HUES48 (cell line): Measurements from ENCODE around the gene AWAT1.
"Not testable (repeated sequence)": the region's sequence is repeated elsewhere in the genome, so short reads cannot be mapped to it uniquely, and the experiment has no call there.

ENCODE experiments used
- H3K27ac ChIP-seq: one replicate; pipeline ENCODE4 v1.7.0; 2013; ENCODE audit warnings: low read depth, low read length, inconsistent platforms
- H3K27me3 ChIP-seq: 2 replicates; pipeline ENCODE4 v1.6.1; 2013; ENCODE audit warnings: mild to moderate bottlenecking, low read length; ENCODE audit not compliant: control insufficient read depth, insufficient read depth
- H3K36me3 ChIP-seq: 2 replicates; pipeline ENCODE4 v1.6.1; 2013; ENCODE audit warnings: low read length; ENCODE audit not compliant: control insufficient read depth, insufficient read depth
- H3K4me1 ChIP-seq: 2 replicates; pipeline ENCODE4 v1.6.1; 2013; ENCODE audit warnings: mild to moderate bottlenecking, low read length; ENCODE audit not compliant: control insufficient read depth, insufficient read depth
- H3K4me3 ChIP-seq: 2 replicates; pipeline ENCODE4 v1.5.1; 2013; ENCODE audit warnings: mild to moderate bottlenecking, low read depth, low read length
- H3K9ac ChIP-seq: 2 replicates; pipeline ENCODE4 v1.6.1; 2013; ENCODE audit warnings: mild to moderate bottlenecking, low read depth, low read length, moderate library complexity
- H3K9me3 ChIP-seq: 2 replicates; pipeline ENCODE4 v1.6.1; 2013; ENCODE audit warnings: low read length; ENCODE audit not compliant: control insufficient read depth, insufficient read depth

AWAT1 gene

GRCh38 chrX:70262952-70263567 lies 28.6 kb downstream of the AWAT1 start:
- no peaks in the 10 kb centered on the region for H3K36me3 ChIP-seq
- no peak overlapping the region for H3K4me3 ChIP-seq
- H3K27me3 ChIP-seq = no peaks in the 10 kb centered on the region
- H3K4me1 ChIP-seq = no peaks in the 10 kb centered on the region
- no peak overlapping the region for H3K27ac ChIP-seq
- H3K9ac ChIP-seq = no peak overlapping the region
- H3K9me3 ChIP-seq = peaks cover 44% of the 10 kb centered on the region

- H3K4me3 ChIP-seq = no peak overlapping the region
- H3K4me1 ChIP-seq = no peaks in the 10 kb centered on the region
- H3K27me3 ChIP-seq = no peaks in the 10 kb centered on the region
- peaks cover 44% of the 10 kb centered on the region for H3K9me3 ChIP-seq
- H3K9ac ChIP-seq = no peak overlapping the region
- H3K36me3 ChIP-seq = no peaks in the 10 kb centered on the region
- H3K27ac ChIP-seq = no peak overlapping the region
These were observed 30.3 kb downstream of the AWAT1 start for GRCh38 chrX:70264784-70265183.

GRCh38 chrX:70268034-70268433 lies 33.6 kb downstream of the AWAT1 start, which contains the start of gene ARR3:
Gene ARR3 (plus strand): TSS chrX:70268334. CDS start chrX:70269386, 1,052 bp downstream.
- H3K4me3 ChIP-seq = no peak within 1 kb of the TSS
- H3K27me3 ChIP-seq = no peaks in the 10 kb centered on the region
- no peaks in the 10 kb centered on the region for H3K36me3 ChIP-seq
- peaks cover 43% of the 10 kb centered on the region for H3K9me3 ChIP-seq
- no peak within 1 kb of the TSS for H3K27ac ChIP-seq
- no peak within 1 kb of the TSS for H3K9ac ChIP-seq
- H3K4me1 ChIP-seq = no peaks in the 10 kb centered on the region

- H3K27me3 ChIP-seq, H3K9ac ChIP-seq, H3K27ac ChIP-seq, H3K4me1 ChIP-seq, H3K36me3 ChIP-seq, H3K4me3 ChIP-seq: not testable (repeated sequence)
- H3K9me3 ChIP-seq = peaks cover 26% of the 10 kb centered on the region; the same call in 1 of the 2 replicates
These were observed 39.6 kb downstream of the AWAT1 start for GRCh38 chrX:70274029-70274428.

- H3K27me3 ChIP-seq = no peaks in the 10 kb centered on the region
- no peaks in the 10 kb centered on the region for H3K4me1 ChIP-seq
- H3K9ac ChIP-seq = no peak overlapping the region
- H3K4me3 ChIP-seq = no peak overlapping the region
- H3K9me3 ChIP-seq = peaks cover 37% of the 10 kb centered on the region
- no peak overlapping the region for H3K27ac ChIP-seq
- H3K36me3 ChIP-seq = no peaks in the 10 kb centered on the region
These were observed 44.6 kb downstream of the AWAT1 start for GRCh38 chrX:70279081-70279480.

GRCh38 chrX:70280573-70280972 lies 46.1 kb downstream of the AWAT1 start:
- Histone ChIP-seq H3K4me3 (no peak overlapping the region), H3K36me3 (no peaks in the 10 kb centered on the region), H3K4me1 (no peaks in the 10 kb centered on the region), H3K27me3 (no peaks in the 10 kb centered on the region), H3K9me3 (peaks cover 44% of the 10 kb centered on the region), H3K27ac (no peak overlapping the region), H3K9ac (no peak overlapping the region)

- H3K9ac ChIP-seq = no peak within 1 kb of the TSS
- H3K9me3 ChIP-seq = peaks cover 50% of the 10 kb centered on the region
- no peak within 1 kb of the TSS for H3K4me3 ChIP-seq
- no peaks in the 10 kb centered on the region for H3K4me1 ChIP-seq
- no peak within 1 kb of the TSS for H3K27ac ChIP-seq
- no peaks in the 10 kb centered on the region for H3K27me3 ChIP-seq
- H3K36me3 ChIP-seq = peaks cover 9% of the 10 kb centered on the region
These were observed 47.5 kb downstream of the AWAT1 start, which contains the start of gene RAB41 for GRCh38 chrX:70281951-70282350. Gene RAB41 (plus strand): TSS chrX:70282172. CDS start chrX:70282218, 46 bp downstream.

GRCh38 chrX:70289168-70289792 lies 54.8 kb downstream of the AWAT1 start:
- Histone ChIP-seq H3K27me3 (no peaks in the 10 kb centered on the region), H3K27ac (no peak overlapping the region), H3K4me3 (peak overlapping the region; percentile 96), H3K4me1 (no peaks in the 10 kb centered on the region), H3K9ac (no peak overlapping the region), H3K9me3 (peaks cover 42% of the 10 kb centered on the region), H3K36me3 (peaks cover 43% of the 10 kb centered on the region)
